ENCODE measurements around the gene COA8. TPM values are rescaled to one million over a fixed set of nuclear protein-coding genes. Genes with fewer than 3 reads are reported as not detected.
"Not testable (repeated sequence)": the region's sequence is repeated elsewhere in the genome, so short reads cannot be mapped to it uniquely, and the experiment has no call there.

Gene COA8
- total RNA-seq, 1 donor from 2014 or later: 54.9 TPM

DNA sequence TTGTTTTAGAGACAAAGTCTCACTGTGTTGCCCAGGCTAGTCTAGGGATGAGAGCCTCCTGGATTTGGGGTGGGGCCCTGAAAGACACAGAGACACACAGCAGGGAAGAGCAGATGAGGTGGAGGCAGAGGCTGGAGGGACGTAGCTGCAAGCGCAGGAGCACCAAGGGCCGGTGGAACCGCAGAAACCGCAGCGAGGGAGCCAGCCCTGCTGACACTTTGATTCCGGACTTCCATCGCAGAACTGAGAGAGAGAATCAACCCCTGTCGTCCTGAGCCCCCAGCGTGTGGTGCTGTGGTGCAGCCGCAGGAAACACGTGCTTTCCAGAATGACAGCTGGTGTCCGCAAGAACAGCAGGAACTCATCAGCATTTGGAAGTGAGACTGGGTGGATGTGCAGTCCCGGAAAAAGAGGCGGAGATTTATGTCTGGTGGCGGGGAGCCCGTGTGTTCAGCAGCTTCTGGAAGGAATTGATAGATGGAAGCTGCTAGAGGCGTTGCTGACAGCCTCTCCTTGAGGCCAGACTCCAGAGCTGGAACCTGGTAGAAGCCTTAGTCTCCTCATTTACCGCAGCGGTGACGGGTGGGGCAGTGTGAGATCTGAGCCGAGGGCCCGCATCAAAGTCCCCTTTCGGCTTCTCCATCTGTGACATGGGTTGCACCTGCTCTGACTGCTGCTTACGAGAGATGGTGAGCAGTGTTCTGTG, 44.4 kb downstream of the COA8 start:
- Mint-ChIP-seq H3K36me3 (ENCODE audit: unreplicated experiment) (peaks cover 15% of the 10 kb centered on the region), H3K9me3 (ENCODE audit: unreplicated experiment) (peaks cover 27% of the 10 kb centered on the region), H3K27me3 (ENCODE audit: unreplicated experiment) (peaks cover 20% of the 10 kb centered on the region), H3K4me3 (ENCODE audit: unreplicated experiment) (peak overlapping the region; percentile 88), H3K27ac (ENCODE audit: unreplicated experiment) (peak overlapping the region; percentile 99), H3K4me1 (ENCODE audit: low read depth, unreplicated experiment) (peaks cover 28% of the 10 kb centered on the region)
- DNase-seq: peak; percentile 72
- TF ChIP-seq, protein P1, sequence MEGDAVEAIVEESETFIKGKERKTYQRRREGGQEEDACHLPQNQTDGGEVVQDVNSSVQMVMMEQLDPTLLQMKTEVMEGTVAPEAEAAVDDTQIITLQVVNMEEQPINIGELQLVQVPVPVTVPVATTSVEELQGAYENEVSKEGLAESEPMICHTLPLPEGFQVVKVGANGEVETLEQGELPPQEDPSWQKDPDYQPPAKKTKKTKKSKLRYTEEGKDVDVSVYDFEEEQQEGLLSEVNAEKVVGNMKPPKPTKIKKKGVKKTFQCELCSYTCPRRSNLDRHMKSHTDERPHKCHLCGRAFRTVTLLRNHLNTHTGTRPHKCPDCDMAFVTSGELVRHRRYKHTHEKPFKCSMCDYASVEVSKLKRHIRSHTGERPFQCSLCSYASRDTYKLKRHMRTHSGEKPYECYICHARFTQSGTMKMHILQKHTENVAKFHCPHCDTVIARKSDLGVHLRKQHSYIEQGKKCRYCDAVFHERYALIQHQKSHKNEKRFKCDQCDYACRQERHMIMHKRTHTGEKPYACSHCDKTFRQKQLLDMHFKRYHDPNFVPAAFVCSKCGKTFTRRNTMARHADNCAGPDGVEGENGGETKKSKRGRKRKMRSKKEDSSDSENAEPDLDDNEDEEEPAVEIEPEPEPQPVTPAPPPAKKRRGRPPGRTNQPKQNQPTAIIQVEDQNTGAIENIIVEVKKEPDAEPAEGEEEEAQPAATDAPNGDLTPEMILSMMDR (IDR thresholded peaks at IDR 0.05; ENCODE audit: partially characterized antibody, unreplicated experiment): no peak

DNA sequence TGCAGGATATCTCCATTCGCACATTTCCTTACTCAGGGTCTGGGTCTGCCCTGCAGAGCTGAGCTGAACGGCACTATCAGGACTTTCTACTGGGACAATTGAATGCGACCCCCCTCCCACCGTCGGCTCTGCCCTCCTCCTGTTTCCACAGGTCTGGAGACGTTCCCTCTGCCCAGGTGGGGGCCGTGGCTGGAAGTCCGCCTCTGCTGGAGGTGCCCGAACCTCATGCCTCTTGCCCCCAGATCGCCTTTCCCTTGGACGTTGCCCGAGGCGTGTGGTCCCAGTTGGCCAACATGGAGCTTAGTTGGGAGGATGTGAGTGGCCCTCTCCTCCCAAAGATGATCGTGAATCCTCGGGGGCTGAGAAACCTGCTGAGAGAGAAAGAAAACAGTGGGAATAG, 45.1 kb downstream of the COA8 start:
- peaks cover 28% of the 10 kb centered on the region for H3K4me1 Mint-ChIP-seq (ENCODE audit: low read depth, unreplicated experiment)
- peak overlapping the region; percentile 88 for H3K4me3 Mint-ChIP-seq (ENCODE audit: unreplicated experiment)
- no peak for DNase-seq
- H3K27me3 Mint-ChIP-seq (ENCODE audit: unreplicated experiment): peaks cover 20% of the 10 kb centered on the region
- peaks cover 28% of the 10 kb centered on the region for H3K9me3 Mint-ChIP-seq (ENCODE audit: unreplicated experiment)
- H3K36me3 Mint-ChIP-seq (ENCODE audit: unreplicated experiment): peaks cover 15% of the 10 kb centered on the region
- peak overlapping the region; percentile 99 for H3K27ac Mint-ChIP-seq (ENCODE audit: unreplicated experiment)
- TF ChIP-seq, protein P1 (IDR thresholded peaks at IDR 0.05; ENCODE audit: partially characterized antibody, unreplicated experiment): no peak

DNA sequence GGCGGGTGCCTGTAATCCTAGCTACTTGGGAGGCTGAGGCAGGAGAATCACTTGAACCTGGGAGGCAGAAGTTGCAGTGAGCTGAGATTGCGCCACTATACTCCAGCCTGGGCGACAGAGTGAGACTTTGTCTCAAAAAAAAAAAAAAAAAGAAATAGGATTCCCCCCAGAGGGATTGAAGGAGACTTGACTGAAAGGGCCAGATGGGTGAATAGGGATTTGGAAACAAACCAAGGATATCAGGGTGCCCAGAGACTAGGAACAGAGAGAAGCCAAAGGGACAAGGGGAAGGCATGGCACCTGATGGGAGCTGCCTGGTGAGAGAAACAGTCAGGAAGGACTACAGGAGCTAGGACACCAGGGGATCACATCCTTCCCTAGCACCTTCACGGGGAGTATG, 46.3 kb downstream of the COA8 start:
- H3K4me1 Mint-ChIP-seq (ENCODE audit: low read depth, unreplicated experiment): peaks cover 32% of the 10 kb centered on the region
- H3K9me3 Mint-ChIP-seq (ENCODE audit: unreplicated experiment): peaks cover 31% of the 10 kb centered on the region
- peak overlapping the region; percentile 59 for H3K4me3 Mint-ChIP-seq (ENCODE audit: unreplicated experiment)
- H3K27ac Mint-ChIP-seq (ENCODE audit: unreplicated experiment): peak overlapping the region; percentile 59
- peaks cover 20% of the 10 kb centered on the region for H3K27me3 Mint-ChIP-seq (ENCODE audit: unreplicated experiment)
- DNase-seq: not testable (repeated sequence)
- H3K36me3 Mint-ChIP-seq (ENCODE audit: unreplicated experiment): peaks cover 15% of the 10 kb centered on the region

DNA sequence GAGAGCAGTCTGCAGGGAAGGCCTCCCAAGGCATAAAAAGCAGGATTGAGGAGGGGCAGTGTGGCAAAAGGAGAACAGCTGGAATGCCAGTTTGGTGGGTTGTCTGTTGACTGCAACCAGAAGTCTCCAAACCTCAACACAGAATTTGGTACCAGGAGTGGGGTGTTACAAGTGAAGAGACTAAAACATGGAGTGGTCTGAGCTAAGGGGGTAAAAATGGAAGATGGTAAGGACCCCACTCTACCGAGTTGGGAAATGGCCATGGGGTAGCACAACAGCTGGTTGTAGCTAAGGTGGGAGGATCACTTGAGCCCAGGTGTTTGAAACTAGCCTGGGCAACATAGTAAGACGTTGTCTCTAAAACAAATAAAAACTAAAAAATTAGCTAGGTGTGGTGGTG, 48.5 kb downstream of the COA8 start:
- TF ChIP-seq, protein P1 (IDR thresholded peaks at IDR 0.05; ENCODE audit: partially characterized antibody, unreplicated experiment): no peak
- peak overlapping the region; percentile 20 for H3K4me3 Mint-ChIP-seq (ENCODE audit: unreplicated experiment)
- H3K27ac Mint-ChIP-seq (ENCODE audit: unreplicated experiment): no peak overlapping the region
- DNase-seq: no peak
- H3K9me3 Mint-ChIP-seq (ENCODE audit: unreplicated experiment): peaks cover 29% of the 10 kb centered on the region
- peaks cover 20% of the 10 kb centered on the region for H3K27me3 Mint-ChIP-seq (ENCODE audit: unreplicated experiment)
- peaks cover 25% of the 10 kb centered on the region for H3K4me1 Mint-ChIP-seq (ENCODE audit: low read depth, unreplicated experiment)
- H3K36me3 Mint-ChIP-seq (ENCODE audit: unreplicated experiment): peaks cover 15% of the 10 kb centered on the region

DNA sequence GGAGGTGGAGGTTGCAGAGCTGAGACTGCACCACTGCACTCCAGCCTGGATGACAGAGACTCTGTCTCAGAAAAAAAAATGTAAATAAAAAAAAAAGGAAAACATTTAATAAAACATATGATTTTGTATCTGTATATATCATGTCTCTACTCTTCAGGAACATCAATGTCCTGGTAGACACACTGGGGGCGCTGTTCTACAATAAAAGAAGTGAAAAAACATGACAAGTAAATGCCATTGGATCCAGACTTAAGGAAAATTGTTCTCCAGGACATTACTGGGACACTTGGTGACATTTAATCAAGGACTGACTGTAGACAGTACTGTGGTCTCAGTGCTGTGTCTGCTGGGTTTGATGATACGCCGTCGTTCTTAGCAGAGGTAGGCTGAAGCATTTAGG, 50.8 kb downstream of the COA8 start:
- Mint-ChIP-seq H3K27ac (ENCODE audit: unreplicated experiment) (peak overlapping the region; percentile 8), H3K27me3 (ENCODE audit: unreplicated experiment) (peaks cover 8% of the 10 kb centered on the region), H3K9me3 (ENCODE audit: unreplicated experiment) (peaks cover 16% of the 10 kb centered on the region), H3K4me3 (ENCODE audit: unreplicated experiment) (no peak overlapping the region), H3K36me3 (ENCODE audit: unreplicated experiment) (peaks cover 15% of the 10 kb centered on the region), H3K4me1 (ENCODE audit: low read depth, unreplicated experiment) (peaks cover 19% of the 10 kb centered on the region)
- no peak for DNase-seq
- TF ChIP-seq, protein P1 (IDR thresholded peaks at IDR 0.05; ENCODE audit: partially characterized antibody, unreplicated experiment): no peak

All from glutamatergic neuron (in vitro differentiated cells).